UCSD-AML1 (cell line): ENCODE measurements around the gene DHRS13.

Experiments used
- DNase-seq: peaks from one replicate; lab custom pipeline; 2025; ENCODE audit not compliant: unreplicated experiment; lab: John Stamatoyannopoulos, UW

Gene DHRS13

GRCh38 chr17:28861393-28862203 is 41.3 kb downstream of the DHRS13 start:
- no peak for DNase-seq

- no peak for DNase-seq
Observed at GRCh38 chr17:28860363-28860808, 42.5 kb downstream of the DHRS13 start.

- no peak for DNase-seq
Observed at GRCh38 chr17:28858801-28859355, 44.0 kb downstream of the DHRS13 start.

- no peak for DNase-seq
Observed at GRCh38 chr17:28857905-28858800, 44.7 kb downstream of the DHRS13 start.

GRCh38 chr17:28856028-28856574 is 46.8 kb downstream of the DHRS13 start:
- DNase-seq: no peak

GRCh38 chr17:28855336-28855679 is 47.6 kb downstream of the DHRS13 start:
- DNase-seq: no peak

- peak; percentile 79 for DNase-seq
Observed at GRCh38 chr17:28854457-28855335, 48.2 kb downstream of the DHRS13 start, which contains the start of gene ERAL1. Gene ERAL1 (plus strand): TSS chr17:28855016. CDS start chr17:28855035, 19 bp downstream.

- no peak for DNase-seq
Observed at GRCh38 chr17:28853295-28853694, 49.6 kb downstream of the DHRS13 start.

GRCh38 chr17:28849281-28849680 is 53.6 kb downstream of the DHRS13 start:
- DNase-seq: peak; percentile 22

- peak; percentile 64 for DNase-seq
Observed at GRCh38 chr17:28848667-28849066, 54.2 kb downstream of the DHRS13 start.
